IMR-90 (cell line): ENCODE measurements around the gene CDH3. TPM values are rescaled to one million over a fixed set of nuclear protein-coding genes. Genes with fewer than 3 reads are reported as not detected.

Experiments used
- ATAC-seq: fragments of 200-7000 bp; cut with Tn5 transposase; 2 replicates; pipeline ENCODE4 v1.9.1; 2020; ENCODE audit warnings: low read depth, mild to moderate bottlenecking, moderate library complexity
- BruUV-seq: library from RNA; stranded (reverse); fragments of 400-500 nt; replicated peaks from 2 replicates; lab custom pipeline; 2021; lab: Mats Ljungman, UMichigan
- CTCF ChIA-PET: fragments of 300-600 bp; formaldehyde crosslinking; extraction: SDS; loops from one replicate; lab custom pipeline; 2021; ENCODE audit warnings: antibody characterized with exemption; lab: Yijun Ruan, JAX
- POLR2A ChIA-PET: fragments of 300-600 bp; sonication (Branson Sonifier 250); formaldehyde crosslinking; loops from one replicate; lab custom pipeline; 2022; ENCODE audit warnings: antibody characterized with exemption; ENCODE audit not compliant: unreplicated experiment; lab: Charles Lee
- DNase-seq: peaks from one replicate; pipeline ENCODE4 v3.0.0; 2013
- H2AFZ ChIP-seq: replicated peaks from 2 replicates; pipeline ENCODE3; 2013; ENCODE audit warnings: low read length, mild to moderate bottlenecking; ENCODE audit not compliant: poor library complexity
- H2AK5ac ChIP-seq: 2 replicates; pipeline ENCODE4 v1.6.1; 2013; ENCODE audit warnings: low read depth, low read length, inconsistent platforms
- H2AK9ac ChIP-seq: replicated peaks from 2 replicates; pipeline ENCODE3; 2013; ENCODE audit warnings: mild to moderate bottlenecking, low read depth, low read length, moderate library complexity; ENCODE audit not compliant: poor library complexity
- H2BK120ac ChIP-seq: 2 replicates; pipeline ENCODE4 v1.6.1; 2013; ENCODE audit warnings: low read depth, low read length, inconsistent platforms
- H2BK15ac ChIP-seq: 3 replicates; pipeline ENCODE4 v1.6.1; 2013; ENCODE audit warnings: low read depth, low read length, inconsistent platforms
- H2BK20ac ChIP-seq: 2 replicates; pipeline ENCODE4 v1.6.1; 2013; ENCODE audit warnings: low read depth, mild to moderate bottlenecking, inconsistent platforms, low read length, moderate library complexity
- H2BK5ac ChIP-seq: 2 replicates; pipeline ENCODE4 v1.6.1; 2013; ENCODE audit warnings: mild to moderate bottlenecking, low read depth, low read length, inconsistent platforms; ENCODE audit not compliant: poor library complexity, severe bottlenecking
- H3K14ac ChIP-seq: replicated peaks from 2 replicates; pipeline ENCODE4 v1.6.1; 2013; ENCODE audit warnings: low read depth, low read length, inconsistent platforms
- H3K18ac ChIP-seq: 2 replicates; pipeline ENCODE4 v1.6.1; 2013; ENCODE audit warnings: low read depth, low read length, control low read depth
- H3K23ac ChIP-seq: 2 replicates; pipeline ENCODE4 v1.6.1; 2013; ENCODE audit warnings: low read depth, low read length, inconsistent platforms
- H3K27ac ChIP-seq: 2 replicates; pipeline ENCODE4 v1.5.1; 2013; ENCODE audit warnings: mild to moderate bottlenecking, control low read depth, low read length; ENCODE audit not compliant: insufficient read depth
- H3K27me3 ChIP-seq: 2 replicates; pipeline ENCODE4 v1.6.1; 2013; ENCODE audit warnings: low read length; ENCODE audit not compliant: control insufficient read depth, insufficient read depth
- H3K36me3 ChIP-seq: 2 replicates; pipeline ENCODE4 v1.6.1; 2013; ENCODE audit warnings: low read length, mixed read lengths; ENCODE audit not compliant: control insufficient read depth, insufficient read depth
- H3K4ac ChIP-seq: 2 replicates; pipeline ENCODE4 v1.6.1; 2013; ENCODE audit warnings: low read depth, low read length, inconsistent platforms
- H3K4me1 ChIP-seq: 2 replicates; pipeline ENCODE4 v1.6.1; 2013; ENCODE audit warnings: low read length, mixed read lengths; ENCODE audit not compliant: control insufficient read depth, insufficient read depth
- H3K4me2 ChIP-seq: 2 replicates; pipeline ENCODE4 v1.6.1; 2013; ENCODE audit warnings: low read depth, mild to moderate bottlenecking, control low read depth, low read length, moderate library complexity
- H3K4me3 ChIP-seq: 2 replicates; pipeline ENCODE4 v1.5.1; 2013; ENCODE audit warnings: low read depth, mild to moderate bottlenecking, control low read depth, low read length, moderate library complexity; ENCODE audit not compliant: insufficient read depth
- H3K56ac ChIP-seq: 2 replicates; pipeline ENCODE4 v1.6.1; 2013; ENCODE audit warnings: low read length, inconsistent platforms; ENCODE audit not compliant: insufficient read depth; ENCODE audit errors: extremely low read depth
- H3K79me1 ChIP-seq, 2 experiments: 2 replicates each; pipeline ENCODE4 v1.6.1; 2013; ENCODE audit warnings: low read length in 2 of 2, inconsistent platforms in 1 of 2, low read depth in 1 of 2
- H3K9ac ChIP-seq: 2 replicates; pipeline ENCODE4 v1.6.1; 2013; ENCODE audit warnings: low read depth, low read length, control low read depth
- H3K9me1 ChIP-seq: 2 replicates; pipeline ENCODE4 v1.6.1; 2013; ENCODE audit warnings: low read length, inconsistent platforms; ENCODE audit not compliant: insufficient read depth
- H3K9me3 ChIP-seq: 2 replicates; pipeline ENCODE4 v1.6.1; 2013; ENCODE audit warnings: low read length; ENCODE audit not compliant: control insufficient read depth, insufficient read depth
- H4K20me1 ChIP-seq: 2 replicates; pipeline ENCODE4 v1.6.1; 2013; ENCODE audit warnings: low read length, inconsistent platforms; ENCODE audit not compliant: insufficient read depth
- H4K5ac ChIP-seq: 2 replicates; pipeline ENCODE4 v1.6.1; 2013; ENCODE audit warnings: mild to moderate bottlenecking, low read depth, low read length, control low read depth
- H4K8ac ChIP-seq, 2 experiments: 2 replicates each; pipeline ENCODE4 v1.6.1; 2013; ENCODE audit warnings: low read depth in 2 of 2, low read length in 2 of 2, control low read depth in 1 of 2, inconsistent platforms in 1 of 2
- H4K91ac ChIP-seq: 2 replicates; pipeline ENCODE4 v1.6.1; 2013; ENCODE audit warnings: low read depth, low read length, inconsistent platforms; ENCODE audit not compliant: insufficient read depth
- BHLHE40 ChIP-seq: fragments of 150-350 bp; IDR thresholded peaks from 2 replicates; pipeline ENCODE4 v1.6.1; 2016; ENCODE audit warnings: mild to moderate bottlenecking, low read depth, low read length
- CHD1 ChIP-seq: IDR thresholded peaks from 2 replicates; pipeline ENCODE4 v1.6.1; 2012; ENCODE audit warnings: low read depth, low read length, improper control_type of control experiment
- CTCF ChIP-seq: conservative IDR thresholded peaks from 2 replicates; pipeline ENCODE4 v1.5.1; 2012; ENCODE audit warnings: mild to moderate bottlenecking, low read depth, low read length, improper control_type of control experiment
- ELK1 ChIP-seq: fragments of 150-350 bp; IDR thresholded peaks from 2 replicates; pipeline ENCODE4 v1.6.1; 2016; ENCODE audit warnings: low read depth, mild to moderate bottlenecking, low read length, moderate library complexity, borderline replicate concordance
- FOS ChIP-seq: fragments of 150-350 bp; IDR thresholded peaks from 2 replicates; pipeline ENCODE4 v1.6.1; 2016; ENCODE audit warnings: low read depth, low read length
- RAD21 ChIP-seq: IDR thresholded peaks from 2 replicates; pipeline ENCODE4 v1.6.1; 2012; ENCODE audit warnings: low read length, improper control_type of control experiment
- WGBS, 2 experiments: methylation state at CpG; one replicate each; pipeline versions ENCODE4 v1.1.5 to v1.1.7; 2013; ENCODE audit warnings: missing lambda C conversion rate in 2 of 2; ENCODE audit not compliant: insufficient read length in 1 of 2; ENCODE audit errors: extremely low coverage in 2 of 2; 5-methylcytosine and 5-hydroxymethylcytosine counted together
- dilution Hi-C: fragments of 300-500 bp; cut with HindIII; formaldehyde crosslinking; loops from one replicate; pipeline ENCODE4 v1.14.3; 2018; ENCODE audit warnings: low sequenced_read_pairs; ENCODE audit not compliant: unreplicated experiment
- in situ Hi-C: fragments of 300-500 bp; cut with MboI; formaldehyde crosslinking; loops from 3 replicates; pipeline ENCODE4 v1.14.3; 2019; ENCODE audit warnings: low sequenced_read_pairs, inconsistent platforms, mixed read lengths
- intact Hi-C: fragments of 100-400 bp; cut with micrococcal nuclease; formaldehyde crosslinking; loops from 2 replicates; pipeline ENCODE4 v1.10.0; 2022
- polyA plus RNA-seq, 3 experiments: library from polyadenylated mRNA; depleted of rRNA; stranded (reverse); fragments of >200 nt; gene quantifications; 2 replicates each; pipeline ENCODE4 v1.2.3, GENCODE V29; 2012; ENCODE audit warnings: low replicate concordance in 1 of 3
- total RNA-seq: library from RNA; depleted of rRNA; stranded (reverse); fragments of >200 nt; gene quantifications from 2 replicates; pipeline ENCODE4 v1.2.3, GENCODE V29; 2012

Gene CDH3
- total and polyA plus RNA-seq, 2 of the 4 experiments (the other 2 are of a cell fraction) = not detected

GRCh38 chr16:68698091-68698490, 53.0 kb downstream of the CDH3 start:
- no TSS peak for BruUV-seq
- 74% methylated on average over 17 of the region's 23 CpGs; no CpG with 5 or more reads in 1 of the 2 experiments for WGBS, 2 experiments
- DNase-seq = no peak

More at GRCh38 chr16:68698091-68698490, 53.0 kb downstream of the CDH3 start:
- Histone ChIP-seq H2BK120ac (no peak overlapping the region), H3K9ac (no peak overlapping the region), H3K9me1 (no peaks in the 10 kb centered on the region), H3K14ac (no peak overlapping the region), H2AK5ac (no peak overlapping the region), H3K27ac (no peak overlapping the region), H2BK5ac (no peak overlapping the region), H3K27me3 (peaks cover 15% of the 10 kb centered on the region), H3K4me1 (peaks cover 2% of the 10 kb centered on the region; the same call in 1 of the 2 replicates), H4K5ac (no peak overlapping the region), H3K36me3 (no peaks in the 10 kb centered on the region), H3K4ac (no peak overlapping the region), H2BK20ac (no peak overlapping the region), H3K4me2 (no peak overlapping the region), H2AK9ac (no peak overlapping the region), H3K56ac (no peak overlapping the region), H3K23ac (no peak overlapping the region), H3K9me3 (no peaks in the 10 kb centered on the region), H3K79me1 (no peaks in the 10 kb centered on the region), H4K8ac (no peak overlapping the region), H2BK15ac (no peak overlapping the region), H2AFZ (no peak overlapping the region), H3K4me3 (no peak overlapping the region), H4K91ac (no peak overlapping the region), H3K18ac (no peak overlapping the region), H4K20me1 (no peaks in the 10 kb centered on the region)
- in situ Hi-C loops = no loop called here
- no peak for ATAC-seq
- dilution Hi-C loops = no loop called here
- no peak for TF ChIP-seq BHLHE40
- TF ChIP-seq CHD1 = no peak
- no peak for TF ChIP-seq RAD21
- no peak for TF ChIP-seq ELK1
- TF ChIP-seq CTCF = no peak
- TF ChIP-seq FOS = no peak
- intact Hi-C loops = no loop called here
- ChIA-PET CTCF (interaction anchor here (0.9 kb wide), 1 partner anchor 103 kb away, joined by 4 read pairs; no protein-coding TSS in a partner anchor), POLR2A (no interaction called here)
